Smooth muscle cell of the umbilical artery (primary cell): Measurements from ENCODE around the gene RAB26. TPM values are rescaled to one million over a fixed set of nuclear protein-coding genes. Genes with fewer than 3 reads are reported as not detected.

Experiments
- total RNA-seq: library from RNA; depleted of rRNA; stranded (reverse); fragments of >200 nt; gene quantifications from 2 replicates; pipeline ENCODE4 v1.2.3, GENCODE V29; 2014

RAB26 gene
- total RNA-seq, result 2.3 and 3.0 TPM in 2 replicates

GRCh38 chr16:2147981-2148671, at the start of gene RAB26:
Gene RAB26, plus strand, starts transcription at chr16:2148625. Its CDS starts 159 bp downstream, at chr16:2148784.

GRCh38 chr16:2135770-2136490, 12.5 kb upstream of the RAB26 start, which contains the start of gene PKD1:
Gene PKD1, minus strand, starts transcription at chr16:2135898. Its CDS starts 209 bp downstream, at chr16:2135689.

GRCh38 chr16:2155091-2155950, 6.9 kb downstream of the RAB26 start, which contains the start of gene TRAF7:
Gene TRAF7, plus strand, starts transcription at chr16:2155782. Its CDS starts 8,139 bp downstream, at chr16:2163921.

GRCh38 chr16:2196162-2196980, 47.9 kb downstream of the RAB26 start, which contains the start of gene CASKIN1:
Gene CASKIN1, minus strand, starts transcription at chr16:2196605. Its CDS starts 173 bp downstream, at chr16:2196432.

Other genes with a start within 250 kb of the RAB26 start
- not detected in 2 replicates for gene HS3ST6, start 230.2 kb upstream of the RAB26 start, total RNA-seq
- 4.1 and 6.2 TPM in 2 replicates for gene MSRB1, start 205.4 kb upstream of the RAB26 start, total RNA-seq
- gene RPL3L, start 193.9 kb upstream of the RAB26 start, total RNA-seq, result not detected in 2 replicates
- 91.1 and 110 TPM in 2 replicates for gene NDUFB10, start 189.1 kb upstream of the RAB26 start, total RNA-seq
- 1,386 and 1,428 TPM in 2 replicates for gene RPS2, start 183.8 kb upstream of the RAB26 start, total RNA-seq
- gene RNF151, start 181.8 kb upstream of the RAB26 start, total RNA-seq, result not detected in 2 replicates
- 26.4 and 59.3 TPM in 2 replicates for gene TBL3, start 176.6 kb upstream of the RAB26 start, total RNA-seq
- gene NOXO1, start 167.2 kb upstream of the RAB26 start, total RNA-seq, result under 0.01 and 0.28 TPM in 2 replicates
- 11.1 and 14.3 TPM in 2 replicates for gene GFER, start 164.4 kb upstream of the RAB26 start, total RNA-seq
- gene SYNGR3, start 158.7 kb upstream of the RAB26 start, total RNA-seq, result 3.6 and 7.3 TPM in 2 replicates
- 13.1 and 29.6 TPM in 2 replicates for gene ZNF598, start 138.8 kb upstream of the RAB26 start, total RNA-seq
- gene NPW, start 128.8 kb upstream of the RAB26 start, total RNA-seq, result 0.30 and 0.65 TPM in 2 replicates
- 19.0 and 24.5 TPM in 2 replicates for gene NHERF2, start 121.7 kb upstream of the RAB26 start, total RNA-seq
- 15.3 and 25.2 TPM in 2 replicates for gene NTHL1, start 100.8 kb upstream of the RAB26 start, total RNA-seq
- gene TSC2, start 100.6 kb upstream of the RAB26 start, total RNA-seq, result 60.9 and 71.0 TPM in 2 replicates
- 188 and 249 TPM in 2 replicates for gene PKD1, start 12.7 kb upstream of the RAB26 start, total RNA-seq
- gene TRAF7, start 7.2 kb downstream of the RAB26 start, total RNA-seq, result 51.4 and 89.8 TPM in 2 replicates
- 0.30 and 0.92 TPM in 2 replicates for gene CASKIN1, start 48.0 kb downstream of the RAB26 start, total RNA-seq
- 19.6 and 25.8 TPM in 2 replicates for gene MLST8, start 56.8 kb downstream of the RAB26 start, total RNA-seq
- 2.1 and 9.6 TPM in 2 replicates for gene BRICD5, start 62.2 kb downstream of the RAB26 start, total RNA-seq
- gene PGP, start 66.2 kb downstream of the RAB26 start, total RNA-seq, result 12.8 and 16.4 TPM in 2 replicates
- 26.1 and 29.5 TPM in 2 replicates for gene E4F1, start 75.0 kb downstream of the RAB26 start, total RNA-seq
- 1.2 and 1.3 TPM in 2 replicates for gene DNASE1L2, start 87.8 kb downstream of the RAB26 start, total RNA-seq
- gene ECI1, start 103.0 kb downstream of the RAB26 start, total RNA-seq, result 22.4 and 38.0 TPM in 2 replicates
- 44.5 and 91.3 TPM in 2 replicates for gene RNPS1, start 119.5 kb downstream of the RAB26 start, total RNA-seq
- 1.5 and 5.3 TPM in 2 replicates for gene ABCA3, start 192.1 kb downstream of the RAB26 start, total RNA-seq